ENCODE measurements around the gene BTLA.

BTLA gene

DNA sequence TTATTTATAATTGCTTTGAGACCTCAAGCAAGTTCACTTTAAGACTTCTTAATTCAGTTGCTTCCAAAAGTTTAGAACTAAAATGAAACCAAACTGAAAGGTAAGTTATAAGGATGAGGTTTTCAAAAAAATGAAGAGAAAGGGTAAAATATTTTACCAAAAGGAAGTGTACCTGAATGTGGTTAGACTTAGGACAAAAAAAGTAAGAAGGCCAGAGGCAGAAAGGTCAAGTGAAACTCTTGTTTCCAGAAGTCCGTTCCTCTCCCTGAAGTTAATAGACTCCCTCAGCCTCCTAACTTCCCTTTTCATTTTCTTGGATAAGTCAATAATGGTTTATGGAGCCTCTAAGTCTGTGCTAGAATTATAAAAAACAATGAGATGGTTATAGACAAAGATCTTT is 16.6 kb downstream of the BTLA start:
- H3K9me3 Mint-ChIP-seq: no peaks in the 10 kb centered on the region
- no peak overlapping the region for H3K27ac Mint-ChIP-seq (ENCODE audit: low read depth)
- no peak for DNase-seq (ENCODE audit: low spot score in 2 of 2)
- H3K4me3 Mint-ChIP-seq: no peak overlapping the region
- H3K27me3 Mint-ChIP-seq: no peaks in the 10 kb centered on the region
- peaks cover 12% of the 10 kb centered on the region for H3K36me3 Mint-ChIP-seq (ENCODE audit: insufficient read depth)
- peaks cover 27% of the 10 kb centered on the region for H3K4me1 Mint-ChIP-seq
- ATAC-seq (replicated peaks; ENCODE audit: extremely low read depth, poor library complexity, severe bottlenecking): no peak

DNA sequence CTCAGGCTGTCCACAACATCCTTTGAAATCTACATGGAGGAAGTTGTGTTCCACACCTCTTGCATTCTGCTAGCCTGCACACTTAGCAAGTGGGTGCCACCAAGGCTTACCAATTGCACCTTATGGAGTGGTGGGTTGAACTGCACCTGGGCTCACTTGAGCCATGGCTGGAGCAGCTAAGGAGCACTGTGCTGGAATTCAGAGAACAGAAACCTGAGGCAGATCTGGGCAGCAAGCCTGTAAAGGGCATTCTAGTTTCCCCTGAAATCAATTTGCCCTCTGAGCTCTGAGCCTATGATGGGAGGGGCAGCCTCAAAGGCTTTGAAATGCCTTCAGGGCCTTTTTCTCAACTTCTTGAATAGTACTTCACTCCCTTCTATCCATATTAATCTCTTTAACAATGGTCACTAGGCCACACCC is 18.0 kb downstream of the BTLA start:
- Mint-ChIP-seq H3K4me1 (peaks cover 27% of the 10 kb centered on the region), H3K9me3 (no peaks in the 10 kb centered on the region), H3K4me3 (no peak overlapping the region), H3K27me3 (no peaks in the 10 kb centered on the region), H3K36me3 (ENCODE audit: insufficient read depth) (peaks cover 15% of the 10 kb centered on the region), H3K27ac (ENCODE audit: low read depth) (no peak overlapping the region)
- DNase-seq (ENCODE audit: low spot score in 2 of 2) (no peak), ATAC-seq (replicated peaks; ENCODE audit: extremely low read depth, poor library complexity, severe bottlenecking) (no peak)

DNA sequence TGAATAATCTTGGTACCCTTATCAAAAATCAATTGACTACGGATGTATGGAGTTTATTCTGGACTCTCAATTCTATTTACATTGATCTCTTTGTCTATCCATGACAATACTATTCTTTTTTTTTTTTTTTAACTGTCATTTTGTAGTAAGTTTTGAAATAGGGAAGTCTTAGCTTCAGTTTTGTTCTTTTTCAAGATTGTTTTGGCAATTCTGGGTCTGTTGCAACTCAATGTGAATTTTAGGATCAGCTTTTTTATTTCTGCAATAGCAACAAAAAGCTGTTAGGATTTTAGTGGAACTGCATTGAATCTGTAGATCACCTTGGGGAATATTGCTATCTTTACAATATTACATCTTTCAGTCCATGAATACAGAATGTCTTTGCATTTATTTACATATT is 21.4 kb downstream of the BTLA start:
- ATAC-seq (replicated peaks; ENCODE audit: extremely low read depth, poor library complexity, severe bottlenecking): no peak
- H3K27me3 Mint-ChIP-seq: no peaks in the 10 kb centered on the region
- no peaks in the 10 kb centered on the region for H3K9me3 Mint-ChIP-seq
- H3K27ac Mint-ChIP-seq (ENCODE audit: low read depth): no peak overlapping the region
- peaks cover 17% of the 10 kb centered on the region for H3K36me3 Mint-ChIP-seq (ENCODE audit: insufficient read depth)
- H3K4me1 Mint-ChIP-seq: peaks cover 47% of the 10 kb centered on the region
- DNase-seq (ENCODE audit: low spot score in 2 of 2): no peak
- no peak overlapping the region for H3K4me3 Mint-ChIP-seq

- peaks cover 50% of the 10 kb centered on the region for H3K4me1 Mint-ChIP-seq
- H3K9me3 Mint-ChIP-seq: no peaks in the 10 kb centered on the region
- peaks cover 19% of the 10 kb centered on the region for H3K36me3 Mint-ChIP-seq (ENCODE audit: insufficient read depth)
- ATAC-seq (replicated peaks; ENCODE audit: extremely low read depth, poor library complexity, severe bottlenecking) (no peak), DNase-seq (ENCODE audit: low spot score in 2 of 2) (no peak)
- H3K27ac Mint-ChIP-seq (ENCODE audit: low read depth): no peak overlapping the region
- H3K4me3 Mint-ChIP-seq: no peak overlapping the region
- H3K27me3 Mint-ChIP-seq: no peaks in the 10 kb centered on the region
These were observed 22.9 kb downstream of the BTLA start for GRCh38 chr3:112476346-112476745.

DNA sequence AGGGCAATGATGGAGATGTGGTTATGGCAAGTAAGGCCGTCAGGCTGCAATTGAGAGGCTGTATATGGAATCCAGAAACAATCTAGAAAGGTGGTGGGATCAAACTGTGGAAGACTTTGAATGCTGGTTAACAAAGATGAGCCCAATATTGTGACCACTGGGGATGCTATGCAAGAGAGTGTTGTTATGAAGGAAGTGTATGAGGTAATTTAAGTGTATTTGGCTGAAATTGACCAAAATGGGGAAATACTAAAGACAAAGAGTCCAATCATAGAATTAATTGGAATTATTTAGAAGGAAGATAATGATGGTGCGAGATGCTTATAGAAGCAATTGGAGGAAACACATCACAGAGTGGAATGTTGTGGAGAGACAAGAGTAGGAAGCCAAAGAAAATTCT is 24.5 kb downstream of the BTLA start:
- DNase-seq (ENCODE audit: low spot score in 2 of 2): no peak
- ATAC-seq (replicated peaks; ENCODE audit: extremely low read depth, poor library complexity, severe bottlenecking): no peak
- Mint-ChIP-seq H3K4me3 (no peak overlapping the region), H3K9me3 (no peaks in the 10 kb centered on the region), H3K27ac (ENCODE audit: low read depth) (peak overlapping the region; percentile 10), H3K27me3 (no peaks in the 10 kb centered on the region), H3K4me1 (peaks cover 51% of the 10 kb centered on the region), H3K36me3 (ENCODE audit: insufficient read depth) (peaks cover 19% of the 10 kb centered on the region)

DNA sequence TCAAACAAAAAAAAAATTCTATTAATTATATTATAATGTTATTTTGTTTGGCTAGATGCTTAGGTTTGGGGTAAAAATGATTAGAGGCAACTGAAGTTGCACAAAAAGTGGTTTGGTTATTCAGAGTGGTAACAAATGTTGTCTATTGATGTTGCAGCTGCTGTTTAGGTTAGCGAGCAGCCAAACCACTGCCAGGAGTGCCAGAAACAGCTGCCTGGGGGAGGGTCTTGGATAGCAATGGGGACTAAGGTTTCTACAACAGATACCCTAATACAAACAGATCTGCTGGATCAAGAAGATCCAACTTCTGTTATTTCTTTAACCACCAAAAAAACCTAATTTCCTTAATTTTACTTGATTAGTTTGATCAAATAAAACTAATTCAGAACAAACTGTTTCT is 26.6 kb downstream of the BTLA start:
- peaks cover 59% of the 10 kb centered on the region for H3K4me1 Mint-ChIP-seq
- no peaks in the 10 kb centered on the region for H3K9me3 Mint-ChIP-seq

GRCh38 chr3:112471596-112472325 is 27.5 kb downstream of the BTLA start:
- H3K4me3 Mint-ChIP-seq: no peak overlapping the region
- DNase-seq (ENCODE audit: low spot score in 2 of 2) (no peak), ATAC-seq (replicated peaks; ENCODE audit: extremely low read depth, poor library complexity, severe bottlenecking) (no peak)
- H3K27me3 Mint-ChIP-seq: no peaks in the 10 kb centered on the region
- peak overlapping the region; percentile 14 for H3K27ac Mint-ChIP-seq (ENCODE audit: low read depth)
- H3K9me3 Mint-ChIP-seq: no peaks in the 10 kb centered on the region
- H3K36me3 Mint-ChIP-seq (ENCODE audit: insufficient read depth): peaks cover 7% of the 10 kb centered on the region
- H3K4me1 Mint-ChIP-seq: peaks cover 64% of the 10 kb centered on the region

More for the DNA sequence above, 26.6 kb downstream of the BTLA start:
- peaks cover 10% of the 10 kb centered on the region for H3K36me3 Mint-ChIP-seq (ENCODE audit: insufficient read depth)
- no peak overlapping the region for H3K4me3 Mint-ChIP-seq
- no peak overlapping the region for H3K27ac Mint-ChIP-seq (ENCODE audit: low read depth)
- no peak for ATAC-seq (replicated peaks; ENCODE audit: extremely low read depth, poor library complexity, severe bottlenecking)
- no peaks in the 10 kb centered on the region for H3K27me3 Mint-ChIP-seq
- DNase-seq (ENCODE audit: low spot score in 2 of 2): no peak

GRCh38 chr3:112470788-112471187 is 28.5 kb downstream of the BTLA start:
- H3K36me3 Mint-ChIP-seq (ENCODE audit: insufficient read depth): peaks cover 7% of the 10 kb centered on the region

GRCh38 chr3:112469671-112470070 is 29.6 kb downstream of the BTLA start:
- Mint-ChIP-seq H3K27me3 (no peaks in the 10 kb centered on the region), H3K4me1 (peaks cover 66% of the 10 kb centered on the region), H3K4me3 (no peak overlapping the region), H3K36me3 (ENCODE audit: insufficient read depth) (peaks cover 6% of the 10 kb centered on the region), H3K9me3 (no peaks in the 10 kb centered on the region), H3K27ac (ENCODE audit: low read depth) (peak overlapping the region; percentile 27)
- DNase-seq (ENCODE audit: low spot score in 2 of 2) (no peak), ATAC-seq (replicated peaks; ENCODE audit: extremely low read depth, poor library complexity, severe bottlenecking) (no peak)

More at GRCh38 chr3:112470788-112471187, 28.5 kb downstream of the BTLA start:
- Mint-ChIP-seq H3K9me3 (no peaks in the 10 kb centered on the region), H3K4me3 (no peak overlapping the region), H3K27me3 (no peaks in the 10 kb centered on the region), H3K27ac (ENCODE audit: low read depth) (no peak overlapping the region), H3K4me1 (peaks cover 64% of the 10 kb centered on the region)
- no peak for ATAC-seq (replicated peaks; ENCODE audit: extremely low read depth, poor library complexity, severe bottlenecking)
- no peak for DNase-seq (ENCODE audit: low spot score in 2 of 2)

DNA sequence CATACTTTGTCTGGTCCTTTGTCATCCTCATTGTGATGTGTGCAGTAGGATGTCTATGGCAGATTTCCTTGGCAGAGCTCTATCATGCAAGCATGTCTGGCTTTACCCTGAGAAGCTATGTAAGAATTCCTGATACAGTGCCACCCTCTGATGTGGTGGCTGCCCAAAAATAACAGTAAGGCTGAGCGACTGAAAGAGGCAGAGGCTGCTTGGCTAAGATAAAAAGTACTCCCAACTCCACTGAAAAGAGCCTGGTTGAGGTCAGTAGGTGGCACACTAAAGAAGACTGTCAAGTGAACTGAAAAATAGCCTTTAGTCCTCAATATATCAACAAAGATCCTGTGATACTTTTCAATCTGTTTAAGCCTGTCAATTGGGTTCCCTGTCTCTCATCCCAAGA is 31.7 kb downstream of the BTLA start:
- no peak overlapping the region for H3K4me3 Mint-ChIP-seq
- peaks cover 4% of the 10 kb centered on the region for H3K36me3 Mint-ChIP-seq (ENCODE audit: insufficient read depth)

DNA sequence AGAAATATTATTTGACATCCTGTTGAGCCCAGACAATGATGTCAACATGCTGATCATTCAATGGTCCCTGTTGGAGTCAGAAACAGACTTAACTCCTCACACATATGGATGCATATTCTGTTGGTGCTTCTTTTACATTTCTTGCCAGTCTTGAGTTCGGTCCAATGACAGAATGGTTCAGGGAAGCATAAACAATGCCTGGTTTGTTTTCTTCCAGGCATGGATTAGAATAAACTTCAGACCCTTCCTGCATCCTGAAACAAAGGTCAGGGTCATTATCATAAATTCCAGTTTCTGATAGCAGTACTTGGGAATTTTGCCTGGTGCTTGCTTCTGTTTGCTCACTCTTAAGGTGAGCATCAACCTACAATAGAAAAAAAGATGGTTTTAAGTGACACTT is 33.3 kb downstream of the BTLA start:
- Mint-ChIP-seq H3K27me3 (no peaks in the 10 kb centered on the region), H3K4me1 (peaks cover 66% of the 10 kb centered on the region), H3K36me3 (ENCODE audit: insufficient read depth) (peaks cover 6% of the 10 kb centered on the region), H3K9me3 (no peaks in the 10 kb centered on the region), H3K27ac (ENCODE audit: low read depth) (no peak overlapping the region), H3K4me3 (no peak overlapping the region)
- ATAC-seq (replicated peaks; ENCODE audit: extremely low read depth, poor library complexity, severe bottlenecking) (no peak), DNase-seq (ENCODE audit: low spot score in 2 of 2) (no peak)

More for the DNA sequence above, 31.7 kb downstream of the BTLA start:
- ATAC-seq (replicated peaks; ENCODE audit: extremely low read depth, poor library complexity, severe bottlenecking): no peak
- no peaks in the 10 kb centered on the region for H3K27me3 Mint-ChIP-seq
- no peaks in the 10 kb centered on the region for H3K9me3 Mint-ChIP-seq
- no peak overlapping the region for H3K27ac Mint-ChIP-seq (ENCODE audit: low read depth)
- peaks cover 69% of the 10 kb centered on the region for H3K4me1 Mint-ChIP-seq
- no peak for DNase-seq (ENCODE audit: low spot score in 2 of 2)

DNA sequence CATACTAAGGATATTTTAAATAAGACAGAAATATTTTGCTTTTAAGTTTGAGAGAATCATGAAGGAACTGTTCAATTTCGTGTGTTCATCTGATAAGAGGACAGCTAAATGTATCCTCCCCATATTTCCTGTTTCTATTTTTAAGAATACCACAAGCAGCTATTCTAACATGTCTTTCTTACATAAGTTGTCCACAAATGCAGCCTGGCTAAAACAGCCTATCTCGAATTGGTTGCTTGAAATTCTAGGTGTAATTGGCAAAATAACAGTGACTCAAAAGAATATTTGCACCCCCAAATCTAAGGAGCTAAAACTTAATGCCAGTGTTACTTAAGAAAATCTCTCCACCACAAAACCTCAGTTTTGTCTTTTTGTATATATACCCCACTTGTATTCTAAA is 35.0 kb downstream of the BTLA start:
- Mint-ChIP-seq H3K9me3 (no peaks in the 10 kb centered on the region), H3K4me1 (peaks cover 70% of the 10 kb centered on the region), H3K27ac (ENCODE audit: low read depth) (peak overlapping the region; percentile 48), H3K4me3 (peak overlapping the region; percentile 39), H3K27me3 (no peaks in the 10 kb centered on the region), H3K36me3 (ENCODE audit: insufficient read depth) (peaks cover 4% of the 10 kb centered on the region)
- peak; percentile 81 for ATAC-seq (replicated peaks; ENCODE audit: extremely low read depth, poor library complexity, severe bottlenecking)
- DNase-seq (ENCODE audit: low spot score in 2 of 2): no peak

- peaks cover 69% of the 10 kb centered on the region for H3K4me1 Mint-ChIP-seq
- no peak overlapping the region for H3K27ac Mint-ChIP-seq (ENCODE audit: low read depth)
These were observed 36.0 kb downstream of the BTLA start for GRCh38 chr3:112463250-112463649.

More at GRCh38 chr3:112463250-112463649, 36.0 kb downstream of the BTLA start:
- peak overlapping the region; percentile 28 for H3K4me3 Mint-ChIP-seq
- peaks cover 4% of the 10 kb centered on the region for H3K36me3 Mint-ChIP-seq (ENCODE audit: insufficient read depth)
- no peaks in the 10 kb centered on the region for H3K9me3 Mint-ChIP-seq
- no peaks in the 10 kb centered on the region for H3K27me3 Mint-ChIP-seq
- no peak for ATAC-seq (replicated peaks; ENCODE audit: extremely low read depth, poor library complexity, severe bottlenecking)
- DNase-seq (ENCODE audit: low spot score in 2 of 2): no peak

Data from central memory CD8-positive, alpha-beta T cell (primary cell).